Activated CD8-positive, alpha-beta T cell treated with anti-CD3 and anti-CD28 coated beads, Interleukin-2, amount 10 ng/mL, durations not matched to agents 7 days and 5 days (primary cell): Measurements from ENCODE around the gene ZNF207. TPM values are rescaled to one million over a fixed set of nuclear protein-coding genes. Genes with fewer than 3 reads are reported as not detected.
"Not testable (repeated sequence)": the region's sequence is repeated elsewhere in the genome, so short reads cannot be mapped to it uniquely, and the experiment has no call there.

Experiments used
- ATAC-seq: fragments of 150-1000 bp; cut with Tn5 transposase; one replicate; pipeline ENCODE4 v1.10.0; 2021; ENCODE audit warnings: moderate library complexity
- CTCF ChIA-PET: fragments of 350-600 bp; sonication (Branson Sonifier 250); formaldehyde crosslinking; loops from one replicate; lab custom pipeline; 2021; ENCODE audit warnings: antibody characterized with exemption; lab: Charles Lee
- POLR2A ChIA-PET: fragments of 350-600 bp; sonication (Branson Sonifier 250); formaldehyde crosslinking; loops from one replicate; lab custom pipeline; 2021; ENCODE audit warnings: antibody characterized with exemption; lab: Charles Lee
- DNase-seq: peaks from one replicate; pipeline ENCODE4 v3.0.0-alpha.2; 2020
- H3K27ac Mint-ChIP-seq: one replicate; pipeline ENCODE4 v1.8.0; 2021; ENCODE audit warnings: mild to moderate bottlenecking, mixed read lengths
- H3K27me3 Mint-ChIP-seq: one replicate; pipeline ENCODE4 v1.8.0; 2021; ENCODE audit warnings: low read depth, mixed read lengths
- H3K36me3 Mint-ChIP-seq: one replicate; pipeline ENCODE4 v1.8.0; 2021; ENCODE audit warnings: low read depth, mixed read lengths
- H3K4me1 Mint-ChIP-seq: one replicate; pipeline ENCODE4 v1.8.0; 2021; ENCODE audit warnings: low read depth, mixed read lengths
- H3K4me3 Mint-ChIP-seq: one replicate; pipeline ENCODE4 v1.8.0; 2021; ENCODE audit warnings: mild to moderate bottlenecking, mixed read lengths
- H3K9me3 Mint-ChIP-seq: one replicate; pipeline ENCODE4 v1.8.0; 2022; ENCODE audit warnings: mixed read lengths; ENCODE audit not compliant: insufficient read depth
- total RNA-seq, 2 experiments: library from RNA; stranded (reverse); gene quantifications; one replicate each; pipeline ENCODE4 v1.2.3, GENCODE V29; 2021

The ZNF207 gene
- total RNA-seq, 2 experiments from 2014 or later: 250 to 263 TPM

- Mint-ChIP-seq H3K27me3 (peaks cover 19% of the 10 kb centered on the region), H3K9me3 (no peaks in the 10 kb centered on the region), H3K4me1 (peaks cover 27% of the 10 kb centered on the region), H3K4me3 (no peak overlapping the region), H3K27ac (no peak overlapping the region), H3K36me3 (no peaks in the 10 kb centered on the region)
- ChIA-PET POLR2A (no interaction called here), CTCF (interaction anchor here (0.8 to 6.9 kb wide), 6 partner anchors 14 to 177 kb away, joined by 3 to 69 read pairs (median 4); partner anchors contain the start of gene C17orf75)
- no peak for DNase-seq
- ATAC-seq: no peak
Observed at GRCh38 chr17:32318071-32318470, 31.9 kb upstream of the ZNF207 start.

GRCh38 chr17:32319548-32319905, 30.4 kb upstream of the ZNF207 start:
- ATAC-seq (peak; percentile 91), DNase-seq (peak; percentile 84)
- peaks cover 19% of the 10 kb centered on the region for H3K27me3 Mint-ChIP-seq
- peak overlapping the region; percentile 66 for H3K27ac Mint-ChIP-seq
- no peaks in the 10 kb centered on the region for H3K36me3 Mint-ChIP-seq
- H3K9me3 Mint-ChIP-seq: no peaks in the 10 kb centered on the region
- POLR2A ChIA-PET: interaction anchor here (0.7 kb wide), 1 partner anchor 23 kb away, joined by 3 read pairs; the partner anchor contains the start of gene C17orf75
- peaks cover 41% of the 10 kb centered on the region for H3K4me1 Mint-ChIP-seq
- peak overlapping the region; percentile 73 for H3K4me3 Mint-ChIP-seq
- CTCF ChIA-PET: interaction anchor here (0.6 to 6.9 kb wide), 16 partner anchors 12 to 180 kb away, joined by 3 to 69 read pairs (median 4); no protein-coding TSS in a partner anchor

- H3K36me3 Mint-ChIP-seq, H3K27ac Mint-ChIP-seq, H3K9me3 Mint-ChIP-seq, H3K4me3 Mint-ChIP-seq, DNase-seq, ATAC-seq: not testable (repeated sequence)
- CTCF ChIA-PET: interaction anchor here (0.6 to 6.9 kb wide), 15 partner anchors 12 to 180 kb away, joined by 3 to 69 read pairs (median 4); no protein-coding TSS in a partner anchor
- peaks cover 15% of the 10 kb centered on the region for H3K27me3 Mint-ChIP-seq
- POLR2A ChIA-PET: interaction anchor here (0.7 kb wide), 1 partner anchor 22 kb away, joined by 3 read pairs; the partner anchor contains the start of gene C17orf75
- H3K4me1 Mint-ChIP-seq: peaks cover 45% of the 10 kb centered on the region
Observed at GRCh38 chr17:32320080-32320479, 29.9 kb upstream of the ZNF207 start.

- Mint-ChIP-seq H3K27ac (peak overlapping the region; percentile 40), H3K4me1 (peaks cover 45% of the 10 kb centered on the region), H3K9me3 (no peaks in the 10 kb centered on the region), H3K36me3 (no peaks in the 10 kb centered on the region), H3K4me3 (no peak overlapping the region), H3K27me3 (peaks cover 9% of the 10 kb centered on the region)
- no peak for DNase-seq
- POLR2A ChIA-PET: interaction anchor here (0.5 kb wide), 1 partner anchor 33 kb away, joined by 3 read pairs; no protein-coding TSS in a partner anchor
- CTCF ChIA-PET: interaction anchor here (1.2 to 6.9 kb wide), 5 partner anchors 11 to 181 kb away, joined by 5 to 69 read pairs (median 5); no protein-coding TSS in a partner anchor
- ATAC-seq: no peak
Observed at GRCh38 chr17:32320847-32321246, 29.1 kb upstream of the ZNF207 start.

GRCh38 chr17:32323046-32323445, 26.9 kb upstream of the ZNF207 start:
- ATAC-seq (no peak), DNase-seq (no peak)
- no peaks in the 10 kb centered on the region for H3K9me3 Mint-ChIP-seq
- CTCF ChIA-PET: interaction anchor here (1.3 to 6.9 kb wide), 3 partner anchors 9 to 71 kb away, joined by 3 to 69 read pairs (median 10); no protein-coding TSS in a partner anchor
- H3K36me3 Mint-ChIP-seq: no peaks in the 10 kb centered on the region
- peaks cover 57% of the 10 kb centered on the region for H3K4me1 Mint-ChIP-seq
- POLR2A ChIA-PET: interaction anchor here (1.5 kb wide), 1 partner anchor 19 kb away, joined by 6 read pairs; the partner anchor contains the start of gene C17orf75
- H3K27ac Mint-ChIP-seq: peak overlapping the region; percentile 68
- no peaks in the 10 kb centered on the region for H3K27me3 Mint-ChIP-seq
- no peak overlapping the region for H3K4me3 Mint-ChIP-seq

GRCh38 chr17:32323811-32324491, 26.0 kb upstream of the ZNF207 start:
- Mint-ChIP-seq H3K27ac (peak overlapping the region; percentile 68), H3K9me3 (no peaks in the 10 kb centered on the region), H3K36me3 (no peaks in the 10 kb centered on the region), H3K27me3 (no peaks in the 10 kb centered on the region), H3K4me3 (peak overlapping the region; percentile 55), H3K4me1 (peaks cover 58% of the 10 kb centered on the region)
- ChIA-PET POLR2A (interaction anchor here (1.5 kb wide), 1 partner anchor 18 kb away, joined by 6 read pairs; the partner anchor contains the start of gene C17orf75), CTCF (interaction anchor here (0.9 to 6.9 kb wide), 8 partner anchors 8 to 138 kb away, joined by 3 to 69 read pairs (median 5); partner anchors contain the start of gene PSMD11)
- ATAC-seq (peak; percentile 80), DNase-seq (peak; percentile 57)

- Mint-ChIP-seq H3K27ac (peak overlapping the region; percentile 43), H3K36me3 (peaks cover 16% of the 10 kb centered on the region), H3K27me3 (no peaks in the 10 kb centered on the region), H3K4me3 (no peak overlapping the region), H3K4me1 (peaks cover 72% of the 10 kb centered on the region), H3K9me3 (no peaks in the 10 kb centered on the region)
- ChIA-PET POLR2A (interaction anchor here (1.2 kb wide), 1 partner anchor 22 kb away, joined by 8 read pairs; the partner anchor contains the start of gene ZNF207), CTCF (interaction anchor here (1.0 to 8.4 kb wide), 2 partner anchors 7 to 12 kb away, joined by 4 to 69 read pairs; no protein-coding TSS in a partner anchor)
- ATAC-seq (no peak), DNase-seq (no peak)
Observed at GRCh38 chr17:32327911-32328310, 22.0 kb upstream of the ZNF207 start.

- H3K4me3 Mint-ChIP-seq: peak overlapping the region; percentile 5
- peaks cover 34% of the 10 kb centered on the region for H3K36me3 Mint-ChIP-seq
- ATAC-seq (no peak), DNase-seq (no peak)
- ChIA-PET CTCF (interaction anchor here (0.8 to 8.4 kb wide), 4 partner anchors 9 to 328 kb away, joined by 3 to 69 read pairs (median 10); no protein-coding TSS in a partner anchor), POLR2A (interaction anchor here (2.2 kb wide), 1 partner anchor 11 kb away, joined by 7 read pairs; no protein-coding TSS in a partner anchor)
- peak overlapping the region; percentile 89 for H3K27ac Mint-ChIP-seq
- no peaks in the 10 kb centered on the region for H3K9me3 Mint-ChIP-seq
- no peaks in the 10 kb centered on the region for H3K27me3 Mint-ChIP-seq
- H3K4me1 Mint-ChIP-seq: peaks cover 65% of the 10 kb centered on the region
Observed at GRCh38 chr17:32330147-32330546, 19.8 kb upstream of the ZNF207 start.

- Mint-ChIP-seq H3K27me3 (no peaks in the 10 kb centered on the region), H3K36me3 (peaks cover 42% of the 10 kb centered on the region), H3K4me1 (peaks cover 73% of the 10 kb centered on the region), H3K9me3 (no peaks in the 10 kb centered on the region), H3K4me3 (peak overlapping the region; percentile 67), H3K27ac (peak overlapping the region; percentile 89)
- ChIA-PET CTCF (interaction anchor here (0.8 to 8.4 kb wide), 10 partner anchors 9 to 325 kb away, joined by 3 to 69 read pairs (median 4); partner anchors contain the start of genes LRRC37B and PSMD11), POLR2A (interaction anchor here (0.6 to 2.2 kb wide), 4 partner anchors 9 to 134 kb away, joined by 3 to 7 read pairs (median 4); partner anchors contain the start of genes C17orf75 and ZNF207)
- peak; percentile 85 for ATAC-seq
- no peak for DNase-seq
Observed at GRCh38 chr17:32331243-32332040, 18.5 kb upstream of the ZNF207 start.

- Mint-ChIP-seq H3K4me3 (no peak overlapping the region), H3K27me3 (no peaks in the 10 kb centered on the region), H3K9me3 (no peaks in the 10 kb centered on the region), H3K27ac (no peak overlapping the region), H3K4me1 (peaks cover 59% of the 10 kb centered on the region), H3K36me3 (peaks cover 50% of the 10 kb centered on the region)
- ChIA-PET POLR2A (no interaction called here), CTCF (interaction anchor here (0.7 to 8.4 kb wide), 2 partner anchors 12 to 18 kb away, joined by 4 to 69 read pairs; no protein-coding TSS in a partner anchor)
- ATAC-seq (no peak), DNase-seq (no peak)
Observed at GRCh38 chr17:32333187-32333586, 16.8 kb upstream of the ZNF207 start.
